GDM1 (cell line): Measurements from ENCODE around the gene CAPN13.

Experiments used
- DNase-seq: peaks from one replicate; lab custom pipeline; 2025; lab: John Stamatoyannopoulos, UW

CAPN13 gene

GRCh38 chr2:30786923-30787685 lies 20.1 kb downstream of the CAPN13 start:
- DNase-seq: no peak

- DNase-seq: no peak
Measured at GRCh38 chr2:30784682-30785081, 22.6 kb downstream of the CAPN13 start.

DNA sequence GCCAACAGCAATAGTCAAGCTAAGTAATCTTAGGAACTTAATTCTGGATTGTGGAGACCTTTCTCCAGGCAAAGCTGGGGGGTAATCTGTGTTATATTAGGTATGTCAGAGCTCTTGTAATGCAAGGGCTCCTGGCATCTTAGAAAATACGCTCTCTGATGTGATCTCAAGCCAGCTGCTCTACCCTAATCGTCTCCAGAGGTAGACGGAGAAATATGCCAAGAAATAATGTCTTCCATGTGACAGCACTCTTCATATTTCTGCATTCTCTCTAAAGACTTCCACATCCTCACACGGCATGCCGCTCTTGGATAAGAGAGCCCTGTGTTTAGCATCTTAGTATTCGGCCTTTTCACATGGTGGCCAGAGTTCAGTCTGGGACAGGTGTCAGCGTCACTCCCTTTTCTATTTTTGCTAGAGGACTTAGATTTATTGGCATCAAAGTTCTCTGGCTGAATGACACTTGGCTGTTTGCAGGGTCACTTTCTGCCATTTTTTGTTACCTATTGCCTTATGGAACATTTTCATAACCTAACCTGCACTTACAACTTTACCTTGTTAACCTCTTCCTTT lies 25.2 kb downstream of the CAPN13 start:
- no peak for DNase-seq

DNA sequence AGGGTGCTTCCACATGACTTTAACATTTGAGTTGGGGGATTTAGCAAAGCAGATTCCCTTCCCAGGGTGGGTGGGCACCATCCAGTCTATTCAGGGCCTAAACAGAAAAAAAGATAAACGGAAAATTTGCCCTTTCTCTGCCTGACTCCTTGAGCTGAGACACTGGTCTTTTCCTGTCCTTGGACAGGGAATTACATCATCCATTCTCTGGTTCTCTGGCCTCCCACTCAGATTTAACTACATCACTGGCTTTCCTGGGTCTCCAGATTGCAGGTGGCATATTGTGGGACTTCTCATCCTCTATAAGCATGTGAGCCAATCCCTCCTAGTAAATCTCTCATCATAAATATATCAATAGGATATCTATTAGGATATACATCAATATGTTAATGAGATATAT lies 25.8 kb downstream of the CAPN13 start:
- no peak for DNase-seq

GRCh38 chr2:30780776-30781330 lies 26.4 kb downstream of the CAPN13 start:
- DNase-seq: no peak

GRCh38 chr2:30778611-30779010 lies 28.6 kb downstream of the CAPN13 start:
- DNase-seq: no peak

DNA sequence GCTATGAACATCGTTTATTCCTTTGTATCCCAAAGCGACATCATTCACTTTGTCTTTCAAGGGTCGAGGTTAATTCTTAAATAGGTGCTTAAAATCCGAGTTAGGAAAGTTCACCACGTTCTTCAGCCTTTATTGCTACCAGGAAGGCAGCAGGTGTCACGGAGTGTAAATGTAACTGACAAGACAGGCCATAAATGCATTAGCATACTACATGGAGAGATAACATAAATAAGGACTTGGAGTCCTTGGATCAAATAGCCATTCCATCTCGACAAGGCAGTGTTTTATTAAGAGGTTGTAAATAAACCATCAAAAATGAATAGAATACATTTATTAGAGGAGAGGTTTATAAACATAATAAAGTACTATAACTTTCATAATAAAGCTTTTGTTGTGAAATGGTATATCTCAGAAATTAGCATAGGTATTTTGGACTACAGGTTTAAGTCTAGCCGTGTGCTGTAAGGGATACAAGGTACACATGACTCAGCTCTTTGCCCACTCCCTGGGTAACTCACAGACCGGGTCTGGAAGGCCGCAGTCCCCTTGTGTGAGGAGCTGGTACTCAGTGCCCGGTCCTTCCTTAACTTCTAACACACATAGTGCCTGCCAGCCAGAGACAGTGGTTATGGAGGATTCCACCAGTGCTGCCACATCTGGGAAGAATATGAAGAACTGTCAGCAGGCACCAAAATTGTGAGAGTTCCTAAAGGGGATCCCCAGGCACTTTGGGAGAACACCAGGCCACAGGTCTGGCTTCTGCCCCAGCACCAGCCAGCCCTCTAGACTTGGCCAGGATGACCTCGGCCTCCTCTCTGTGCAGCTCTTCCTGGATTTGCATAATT lies 29.4 kb downstream of the CAPN13 start:
- no peak for DNase-seq

GRCh38 chr2:30776831-30777635 lies 30.2 kb downstream of the CAPN13 start:
- DNase-seq: no peak

GRCh38 chr2:30775833-30776232 lies 31.4 kb downstream of the CAPN13 start:
- no peak for DNase-seq

- DNase-seq: no peak
Measured at GRCh38 chr2:30772021-30772705, 35.1 kb downstream of the CAPN13 start.

DNA sequence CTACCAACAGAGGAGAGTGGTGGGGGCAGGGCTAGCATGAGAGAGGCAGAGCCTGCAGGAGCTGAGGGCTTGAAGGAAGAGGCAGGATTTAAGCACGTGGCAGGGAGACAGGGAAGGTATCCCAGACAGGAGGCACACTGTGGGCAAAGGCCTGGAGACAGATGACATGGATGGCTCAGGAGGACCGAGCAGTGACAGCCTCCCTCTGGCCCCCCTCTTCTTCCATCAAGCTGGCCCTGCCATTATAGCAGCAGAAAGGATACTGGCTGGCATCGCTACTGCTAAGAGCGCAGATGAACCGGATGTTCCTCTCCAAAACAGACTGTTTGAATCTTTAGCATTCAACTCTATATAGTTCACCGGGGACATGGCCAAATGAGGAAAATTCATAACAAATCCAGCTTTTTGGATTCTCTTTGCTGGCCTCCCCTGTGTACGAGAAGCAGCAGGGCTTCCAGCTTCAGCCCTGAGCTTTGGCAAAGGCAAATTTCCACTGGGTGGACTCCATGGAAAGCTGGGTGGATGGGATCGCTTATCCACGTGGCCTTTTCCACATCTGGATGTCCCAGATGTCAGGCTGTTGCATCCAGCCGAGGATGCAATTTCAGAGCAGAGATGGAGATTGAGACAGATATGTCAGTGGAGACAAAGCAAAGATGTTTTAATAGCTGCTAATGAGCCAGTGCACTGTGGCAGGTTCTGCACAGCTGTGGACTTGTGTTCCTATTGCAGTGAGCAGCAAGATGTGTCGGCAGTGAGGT lies 36.2 kb downstream of the CAPN13 start:
- DNase-seq: no peak

DNA sequence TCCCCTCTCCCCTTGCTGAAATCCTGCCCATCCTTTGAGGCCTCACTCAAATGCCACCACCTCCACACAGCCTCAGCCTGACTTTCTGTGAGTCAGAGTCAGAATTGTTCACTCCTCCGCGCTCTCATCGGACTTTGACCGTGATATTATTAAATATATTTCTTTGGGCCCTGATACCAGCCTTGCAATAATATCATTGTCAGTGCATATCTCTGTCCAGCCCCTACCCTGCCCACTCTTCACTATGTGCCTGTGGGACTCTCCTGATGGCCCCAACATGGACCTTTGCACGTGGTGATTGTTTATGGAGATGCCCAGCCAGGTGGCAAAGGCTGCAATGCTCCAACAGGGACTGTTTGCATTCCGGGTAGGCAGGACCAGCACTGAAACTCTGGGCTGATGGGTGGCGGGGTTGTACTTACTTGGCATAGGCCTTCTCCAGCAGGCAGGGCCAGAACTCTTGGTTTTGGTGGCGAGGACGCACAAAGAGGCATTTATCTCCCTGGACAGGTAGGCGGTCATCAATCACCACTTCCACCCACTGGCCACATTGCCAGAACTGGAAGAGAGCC lies 37.3 kb downstream of the CAPN13 start:
- DNase-seq: no peak

DNA sequence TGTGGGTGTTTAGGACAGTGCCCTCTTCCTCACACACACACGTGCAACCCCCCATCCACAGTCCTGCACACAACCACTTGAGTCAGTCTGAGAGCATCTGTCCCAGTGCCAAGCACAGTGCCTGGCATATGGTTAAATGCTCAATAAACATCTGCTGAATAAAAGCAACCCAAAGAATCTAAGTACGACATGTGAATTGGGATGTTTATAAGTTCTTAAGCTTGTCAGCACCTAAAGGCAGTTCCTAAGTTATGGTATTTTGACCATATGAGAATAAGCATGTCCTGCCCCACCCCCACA lies 37.8 kb downstream of the CAPN13 start:
- no peak for DNase-seq

- no peak for DNase-seq
Measured at GRCh38 chr2:30768708-30769480, 38.4 kb downstream of the CAPN13 start.

DNA sequence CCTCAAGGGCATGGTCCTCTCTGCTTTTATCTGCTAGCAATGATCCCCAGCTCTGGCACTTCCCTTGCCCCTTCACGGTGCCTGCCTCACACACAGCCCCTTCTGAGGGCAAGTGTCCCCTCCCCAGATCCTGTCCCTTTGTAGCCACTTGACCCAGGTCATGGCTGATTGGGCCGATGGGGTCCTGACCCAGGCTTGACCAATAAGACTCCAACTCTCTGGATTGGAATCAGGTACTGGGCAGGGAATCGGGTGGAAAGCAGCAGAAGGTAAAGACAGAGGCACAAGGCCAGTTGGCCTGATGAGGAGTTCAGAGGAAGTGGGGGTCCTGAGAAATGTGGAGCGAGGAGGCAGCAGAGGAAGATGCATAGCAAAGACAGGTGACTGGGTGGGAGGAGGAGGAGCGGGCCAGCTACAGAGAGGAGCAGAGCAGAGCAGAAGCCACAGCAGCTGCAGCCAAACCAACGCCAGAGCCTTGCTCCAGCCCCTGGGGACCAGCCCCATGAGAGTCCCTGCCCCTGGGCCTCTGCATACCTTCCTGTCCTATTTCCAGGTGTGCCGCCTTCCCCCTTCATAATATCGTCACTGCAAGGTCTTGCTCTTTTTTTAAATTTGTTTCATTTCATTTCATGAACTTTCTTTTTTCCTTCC lies 39.1 kb downstream of the CAPN13 start:
- no peak for DNase-seq

GRCh38 chr2:30766666-30767065 lies 40.6 kb downstream of the CAPN13 start:
- DNase-seq: no peak

GRCh38 chr2:30765876-30766470 lies 41.3 kb downstream of the CAPN13 start:
- DNase-seq: no peak

DNA sequence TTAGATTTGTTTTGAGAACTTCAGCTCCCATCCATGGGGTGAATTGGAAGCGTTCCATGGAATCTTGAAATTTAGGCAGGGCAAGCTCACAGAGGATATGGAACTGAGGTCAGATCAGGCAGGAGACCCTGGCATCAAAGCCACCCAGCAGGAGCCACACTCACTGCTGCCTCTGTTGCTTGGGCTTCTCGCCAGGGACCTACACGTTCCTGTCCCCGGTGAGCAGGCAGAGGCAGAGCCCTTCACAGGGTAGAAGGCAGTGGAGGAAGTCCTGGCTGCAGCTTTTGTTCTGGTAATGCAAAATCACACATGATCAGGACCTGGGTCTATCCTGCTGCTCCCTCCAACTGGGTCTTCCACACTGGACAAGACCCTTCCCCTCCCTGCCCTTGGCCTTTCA lies 42.1 kb downstream of the CAPN13 start:
- DNase-seq: no peak
